HepG2 (cell line): ENCODE results near the gene DMRT3. TPM values are rescaled to one million over a fixed set of nuclear protein-coding genes. Genes with fewer than 3 reads are reported as not detected.

ENCODE experiments used
- ARNTL ChIP-seq: sonication (generic); formaldehyde crosslinking; IDR thresholded peaks from 2 replicates; pipeline ENCODE4 v1.4.0; 2020; ENCODE audit warnings: mild to moderate bottlenecking, missing genetic modification reagents
- CBX5 ChIP-seq: sonication (generic); formaldehyde crosslinking; IDR thresholded peaks from 2 replicates; pipeline ENCODE4 v1.4.0; 2020; ENCODE audit warnings: missing genetic modification reagents, borderline replicate concordance
- FOXP1 ChIP-seq, 2 experiments: fragments of 450-650 bp in 1 of 2; IDR thresholded peaks; 2 replicates each; pipeline ENCODE4 v1.6.1; 2017 to 2018; ENCODE audit warnings: antibody characterized with exemption in 1 of 2
- HNF4A ChIP-seq: sonication (generic); formaldehyde crosslinking; IDR thresholded peaks from 2 replicates; pipeline ENCODE4 v1.4.0; 2020; ENCODE audit warnings: missing genetic modification reagents
- NCOA1 ChIP-seq: sonication (generic); formaldehyde crosslinking; IDR thresholded peaks from 2 replicates; pipeline ENCODE4 v1.9.0; 2021; ENCODE audit warnings: missing genetic modification reagents
- NCOR1 ChIP-seq: fragments of 200-600 bp; sonication (generic); IDR thresholded peaks from 2 replicates; pipeline ENCODE4 v1.7.0; 2017; ENCODE audit warnings: antibody characterized with exemption, low read length, borderline replicate concordance
- NR2C2 ChIP-seq: sonication (generic); formaldehyde crosslinking; IDR thresholded peaks from 2 replicates; pipeline ENCODE4 v1.4.0; 2020; ENCODE audit warnings: missing genetic modification reagents, mild to moderate bottlenecking, moderate library complexity, borderline replicate concordance
- PITX1 ChIP-seq: sonication (generic); formaldehyde crosslinking; IDR thresholded peaks from 2 replicates; pipeline ENCODE4 v1.5.1; 2020; ENCODE audit warnings: mild to moderate bottlenecking, missing genetic modification reagents
- SAFB2 ChIP-seq: sonication (generic); formaldehyde crosslinking; IDR thresholded peaks from 2 replicates; pipeline ENCODE4 v1.5.1; 2020; ENCODE audit warnings: missing genetic modification reagents, low read depth, mild to moderate bottlenecking, borderline replicate concordance
- SIX1 ChIP-seq: sonication (generic); formaldehyde crosslinking; IDR thresholded peaks from 2 replicates; pipeline ENCODE4 v1.4.0; 2020; ENCODE audit warnings: missing genetic modification reagents, borderline replicate concordance
- SMYD3 ChIP-seq: sonication (generic); formaldehyde crosslinking; IDR thresholded peaks from 2 replicates; pipeline ENCODE4 v1.8.1; 2023; ENCODE audit warnings: mild to moderate bottlenecking, missing genetic modification reagents
- STAG1 ChIP-seq: sonication (generic); formaldehyde crosslinking; IDR thresholded peaks from 2 replicates; pipeline ENCODE4 v1.4.0; 2020; ENCODE audit warnings: missing genetic modification reagents
- ZBTB38 ChIP-seq: sonication (generic); formaldehyde crosslinking; IDR thresholded peaks from 2 replicates; pipeline ENCODE4 v1.5.1; 2020; ENCODE audit warnings: mild to moderate bottlenecking, missing genetic modification reagents
- ZBTB7B ChIP-seq: sonication (generic); formaldehyde crosslinking; IDR thresholded peaks from 2 replicates; pipeline ENCODE4 v1.4.0; 2020; ENCODE audit warnings: missing genetic modification reagents
- ZNF20 ChIP-seq: sonication (generic); formaldehyde crosslinking; IDR thresholded peaks from 2 replicates; pipeline ENCODE4 v1.4.0; 2020; ENCODE audit warnings: mild to moderate bottlenecking, moderate library complexity, missing genetic modification reagents
- ZNF276 ChIP-seq: sonication (generic); formaldehyde crosslinking; IDR thresholded peaks from 2 replicates; pipeline ENCODE4 v1.4.0; 2020; ENCODE audit warnings: mild to moderate bottlenecking, low read depth, missing genetic modification reagents
- ZNF343 ChIP-seq: sonication (generic); formaldehyde crosslinking; IDR thresholded peaks from 2 replicates; pipeline ENCODE4 v1.4.0; 2020; ENCODE audit warnings: mild to moderate bottlenecking, missing genetic modification reagents
- ZNF354B ChIP-seq: sonication (generic); formaldehyde crosslinking; IDR thresholded peaks from 2 replicates; pipeline ENCODE4 v1.8.0; 2022; ENCODE audit warnings: mild to moderate bottlenecking, missing genetic modification reagents
- ZNF619 ChIP-seq: sonication (generic); formaldehyde crosslinking; IDR thresholded peaks from 2 replicates; pipeline ENCODE4 v1.4.0; 2020; ENCODE audit warnings: mild to moderate bottlenecking, missing genetic modification reagents
- ZNF644 ChIP-seq: IDR thresholded peaks from 2 replicates; pipeline ENCODE4 v1.6.1; 2016; ENCODE audit warnings: low read depth
- ZNF678 ChIP-seq: sonication (generic); formaldehyde crosslinking; IDR thresholded peaks from 2 replicates; pipeline ENCODE4 v1.4.0; 2020; ENCODE audit warnings: mild to moderate bottlenecking, missing genetic modification reagents
- ZNF740 ChIP-seq: sonication (generic); formaldehyde crosslinking; IDR thresholded peaks from 2 replicates; pipeline ENCODE4 v1.4.0; 2020; ENCODE audit warnings: missing genetic modification reagents
- ZNF768 ChIP-seq: sonication (generic); formaldehyde crosslinking; IDR thresholded peaks from 2 replicates; pipeline ENCODE4 v1.4.0; 2020; ENCODE audit warnings: missing genetic modification reagents
- ZNF777 ChIP-seq: sonication (generic); formaldehyde crosslinking; IDR thresholded peaks from 2 replicates; pipeline ENCODE4 v1.4.0; 2020; ENCODE audit warnings: missing genetic modification reagents
- ZNF792 ChIP-seq: IDR thresholded peaks from 2 replicates; pipeline ENCODE4 v1.6.1; 2016
- polyA plus RNA-seq, 8 experiments: library from polyadenylated mRNA; depleted of rRNA in 3 of 8; stranded (reverse) in 7 of 8; unstranded in 1 of 8; fragments of >200 nt; fragmentation: Illumina TruSeq in 4 of 8; extraction: Trizol in 4 of 8; gene quantifications; 2 replicates each; pipeline versions ENCODE4 v1.2.1 to v1.2.3, GENCODE V29; 2011 to 2016; ENCODE audit warnings: low read depth in 4 of 8, missing spikeins in 1 of 8, mixed read lengths in 1 of 8; ENCODE audit not compliant: insufficient read depth in 1 of 8
- total RNA-seq, 5 experiments: library from RNA; depleted of rRNA; stranded (reverse); fragments of >200 nt; fragmentation: Illumina TruSeq; extraction: Trizol; gene quantifications; 2 replicates each; pipeline ENCODE4 v1.2.3, GENCODE V29; 2016; ENCODE audit warnings: low read depth in 1 of 5
- TF ChIP-seq, protein P1 (sequence below): sonication (generic); formaldehyde crosslinking; IDR thresholded peaks from 2 replicates; pipeline ENCODE4 v1.9.0; 2022; ENCODE audit warnings: low read depth, missing genetic modification reagents
- TF ChIP-seq, protein P2 (sequence below): sonication (generic); formaldehyde crosslinking; conservative IDR thresholded peaks from 2 replicates; pipeline ENCODE4 v1.4.0; 2020; ENCODE audit warnings: missing genetic modification reagents

DMRT3 gene
- total and polyA plus RNA-seq, 2 of the 13 experiments (the other 11 are each of a cell fraction or from before 2014, with no cell fraction given): not detected

GRCh38 chr9:1009101-1009707 lies 32.7 kb downstream of the DMRT3 start (continued):
- TF ChIP-seq ZNF644 (no peak), SAFB2 (CRISPR knock-in tag) (no peak), SIX1 (no peak), ZNF619 (CRISPR knock-in tag) (no peak), ZNF343 (CRISPR knock-in tag) (no peak), FOXP1 (IDR thresholded peaks at IDR 0.05) (no peak), FOXP1 (CRISPR knock-in tag; IDR thresholded peaks at IDR 0.05) (no peak), ZNF678 (CRISPR knock-in tag) (no peak), SMYD3 (CRISPR knock-in tag) (no peak), ZNF354B (no peak), PITX1 (CRISPR knock-in tag) (no peak), ZNF276 (no peak), STAG1 (CRISPR knock-in tag) (peak; percentile 96), CBX5 (CRISPR knock-in tag) (peak; percentile 84; the same call in 1 of the 2 replicates), HNF4A (CRISPR knock-in tag) (no peak), ZBTB38 (CRISPR knock-in tag) (peak; percentile 19; the same call in 1 of the 2 replicates), ZNF768 (peak; percentile 70; the same call in 1 of the 2 replicates), ZNF20 (CRISPR knock-in tag) (no peak), ZNF792 (CRISPR knock-in tag) (no peak), ZNF777 (CRISPR knock-in tag) (no peak), ZNF740 (CRISPR knock-in tag) (no peak), NR2C2 (CRISPR knock-in tag) (no peak), ZBTB7B (CRISPR knock-in tag) (no peak), NCOA1 (CRISPR knock-in tag) (no peak), ARNTL (CRISPR knock-in tag) (no peak), NCOR1 (no peak)
- TF ChIP-seq, protein P1, sequence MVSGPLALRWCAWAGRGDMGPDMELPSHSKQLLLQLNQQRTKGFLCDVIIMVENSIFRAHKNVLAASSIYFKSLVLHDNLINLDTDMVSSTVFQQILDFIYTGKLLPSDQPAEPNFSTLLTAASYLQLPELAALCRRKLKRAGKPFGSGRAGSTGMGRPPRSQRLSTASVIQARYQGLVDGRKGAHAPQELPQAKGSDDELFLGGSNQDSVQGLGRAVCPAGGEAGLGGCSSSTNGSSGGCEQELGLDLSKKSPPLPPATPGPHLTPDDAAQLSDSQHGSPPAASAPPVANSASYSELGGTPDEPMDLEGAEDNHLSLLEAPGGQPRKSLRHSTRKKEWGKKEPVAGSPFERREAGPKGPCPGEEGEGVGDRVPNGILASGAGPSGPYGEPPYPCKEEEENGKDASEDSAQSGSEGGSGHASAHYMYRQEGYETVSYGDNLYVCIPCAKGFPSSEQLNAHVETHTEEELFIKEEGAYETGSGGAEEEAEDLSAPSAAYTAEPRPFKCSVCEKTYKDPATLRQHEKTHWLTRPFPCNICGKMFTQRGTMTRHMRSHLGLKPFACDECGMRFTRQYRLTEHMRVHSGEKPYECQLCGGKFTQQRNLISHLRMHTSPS (CRISPR knock-in tag): no peak
- TF ChIP-seq, protein P2, sequence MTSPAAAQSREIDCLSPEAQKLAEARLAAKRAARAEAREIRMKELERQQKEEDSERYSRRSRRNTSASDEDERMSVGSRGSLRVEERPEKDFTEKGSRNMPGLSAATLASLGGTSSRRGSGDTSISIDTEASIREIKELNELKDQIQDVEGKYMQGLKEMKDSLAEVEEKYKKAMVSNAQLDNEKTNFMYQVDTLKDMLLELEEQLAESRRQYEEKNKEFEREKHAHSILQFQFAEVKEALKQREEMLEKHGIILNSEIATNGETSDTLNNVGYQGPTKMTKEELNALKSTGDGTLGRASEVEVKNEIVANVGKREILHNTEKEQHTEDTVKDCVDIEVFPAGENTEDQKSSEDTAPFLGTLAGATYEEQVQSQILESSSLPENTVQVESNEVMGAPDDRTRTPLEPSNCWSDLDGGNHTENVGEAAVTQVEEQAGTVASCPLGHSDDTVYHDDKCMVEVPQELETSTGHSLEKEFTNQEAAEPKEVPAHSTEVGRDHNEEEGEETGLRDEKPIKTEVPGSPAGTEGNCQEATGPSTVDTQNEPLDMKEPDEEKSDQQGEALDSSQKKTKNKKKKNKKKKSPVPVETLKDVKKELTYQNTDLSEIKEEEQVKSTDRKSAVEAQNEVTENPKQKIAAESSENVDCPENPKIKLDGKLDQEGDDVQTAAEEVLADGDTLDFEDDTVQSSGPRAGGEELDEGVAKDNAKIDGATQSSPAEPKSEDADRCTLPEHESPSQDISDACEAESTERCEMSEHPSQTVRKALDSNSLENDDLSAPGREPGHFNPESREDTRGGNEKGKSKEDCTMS: no peak
